Measurements from ENCODE around the gene CLEC16A.
"Not testable (repeated sequence)": the region's sequence is repeated elsewhere in the genome, so short reads cannot be mapped to it uniquely, and the experiment has no call there.

Gene CLEC16A

GRCh38 chr16:10966559-10966958, 22.2 kb downstream of the CLEC16A start:
- not testable (repeated sequence) for DNase-seq (ENCODE audit: low read depth in 3 of 3)

- DNase-seq (ENCODE audit: low read depth in 3 of 3), result no peak
These were observed 23.6 kb downstream of the CLEC16A start for GRCh38 chr16:10967986-10968385.

GRCh38 chr16:10968498-10968897, 24.1 kb downstream of the CLEC16A start:
- DNase-seq (ENCODE audit: low read depth in 3 of 3), result no peak

- DNase-seq (ENCODE audit: low read depth in 3 of 3), result no peak
These were observed 25.3 kb downstream of the CLEC16A start for GRCh38 chr16:10969615-10970014.

GRCh38 chr16:10970065-10970464, 25.7 kb downstream of the CLEC16A start:
- DNase-seq (ENCODE audit: low read depth in 3 of 3), result no peak

- peak in 1 of 3 experiments; percentile 40 for DNase-seq (ENCODE audit: low read depth in 3 of 3)
These were observed 27.2 kb downstream of the CLEC16A start for GRCh38 chr16:10971560-10971961.

GRCh38 chr16:10972108-10972818, 27.9 kb downstream of the CLEC16A start:
- no peak for DNase-seq (ENCODE audit: low read depth in 3 of 3)

GRCh38 chr16:10972819-10973464, 28.6 kb downstream of the CLEC16A start:
- no peak for DNase-seq (ENCODE audit: low read depth in 3 of 3)

GRCh38 chr16:10976634-10977033, 32.3 kb downstream of the CLEC16A start:
- DNase-seq (ENCODE audit: low read depth in 3 of 3), result no peak

GRCh38 chr16:10978124-10978523, 33.8 kb downstream of the CLEC16A start:
- no peak for DNase-seq (ENCODE audit: low read depth in 3 of 3)

GRCh38 chr16:10978871-10979446, 34.6 kb downstream of the CLEC16A start:
- no peak for DNase-seq (ENCODE audit: low read depth in 3 of 3)

GRCh38 chr16:10979717-10980601, 35.6 kb downstream of the CLEC16A start:
- no peak for DNase-seq (ENCODE audit: low read depth in 3 of 3)

- DNase-seq (ENCODE audit: low read depth in 3 of 3), result no peak
These were observed 36.4 kb downstream of the CLEC16A start for GRCh38 chr16:10980813-10981212.

GRCh38 chr16:10981697-10982216, 37.4 kb downstream of the CLEC16A start:
- DNase-seq (ENCODE audit: low read depth in 3 of 3), result peak in 1 of 3 experiments; percentile 55

- DNase-seq (ENCODE audit: low read depth in 3 of 3), result no peak
These were observed 38.2 kb downstream of the CLEC16A start for GRCh38 chr16:10982465-10983150.

- no peak for DNase-seq (ENCODE audit: low read depth in 3 of 3)
These were observed 38.8 kb downstream of the CLEC16A start for GRCh38 chr16:10983159-10983558.

- DNase-seq (ENCODE audit: low read depth in 3 of 3), result no peak
These were observed 40.1 kb downstream of the CLEC16A start for GRCh38 chr16:10984509-10984908.

GRCh38 chr16:10987361-10988163, 43.2 kb downstream of the CLEC16A start:
- DNase-seq (ENCODE audit: low read depth in 3 of 3), result no peak

- peak; percentile 48 to 82 (median 48) for DNase-seq (ENCODE audit: low read depth in 3 of 3)
These were observed 43.9 kb downstream of the CLEC16A start for GRCh38 chr16:10988164-10988803.

GRCh38 chr16:10988879-10989278, 44.5 kb downstream of the CLEC16A start:
- no peak for DNase-seq (ENCODE audit: low read depth in 3 of 3)
